Bronchial epithelial cell (primary cell): Measurements from ENCODE around the gene NUDT15. TPM values are rescaled to one million over a fixed set of nuclear protein-coding genes. Genes with fewer than 3 reads are reported as not detected.

Source experiments
- DNase-seq: peaks from one replicate; pipeline ENCODE4 v3.0.0-alpha.2; 2010; ENCODE audit warnings: low read depth
- FAIRE-seq: peaks from 2 replicates; lab custom pipeline; 2011; peaks lifted over from hg19 to GRCh38; lab: Jason Lieb, UNC
- H3K27me3 ChIP-seq: 2 replicates; pipeline ENCODE4 v1.5.1; 2011; ENCODE audit warnings: low read length; ENCODE audit not compliant: control insufficient read depth, insufficient read depth
- H3K36me3 ChIP-seq: 2 replicates; pipeline ENCODE4 v1.5.1; 2011; ENCODE audit warnings: low read length; ENCODE audit not compliant: control insufficient read depth, insufficient read depth
- H3K4me3 ChIP-seq: 2 replicates; pipeline ENCODE4 v1.5.1; 2011; ENCODE audit warnings: mild to moderate bottlenecking, low read depth, low read length, control low read depth
- CTCF ChIP-seq: IDR thresholded peaks from 2 replicates; pipeline ENCODE4 v1.5.1; 2011; ENCODE audit warnings: mild to moderate bottlenecking, moderate library complexity, low read length, control low read depth, inconsistent platforms; ENCODE audit not compliant: insufficient read depth, severe bottlenecking
- total RNA-seq: library from RNA; depleted of rRNA; stranded (reverse); fragments of >200 nt; gene quantifications from 2 replicates; pipeline ENCODE4 v1.2.1, GENCODE V29; 2014

Gene NUDT15
- total RNA-seq, 1 donor from 2014 or later: 25.3 TPM

- TF ChIP-seq CTCF: no peak
- Histone ChIP-seq H3K27me3 (no peaks in the 10 kb centered on the region), H3K4me3 (no peak overlapping the region), H3K36me3 (no peaks in the 10 kb centered on the region)
- FAIRE-seq (no peak), DNase-seq (peak; percentile 90)
These were observed 28.2 kb upstream of the NUDT15 start for GRCh38 chr13:48009284-48009683.

- DNase-seq (no peak), FAIRE-seq (no peak)
- no peak for TF ChIP-seq CTCF
- no peaks in the 10 kb centered on the region for H3K27me3 ChIP-seq
- no peak overlapping the region for H3K4me3 ChIP-seq
- H3K36me3 ChIP-seq: no peaks in the 10 kb centered on the region
These were observed 26.8 kb upstream of the NUDT15 start for GRCh38 chr13:48010698-48011097.

DNA sequence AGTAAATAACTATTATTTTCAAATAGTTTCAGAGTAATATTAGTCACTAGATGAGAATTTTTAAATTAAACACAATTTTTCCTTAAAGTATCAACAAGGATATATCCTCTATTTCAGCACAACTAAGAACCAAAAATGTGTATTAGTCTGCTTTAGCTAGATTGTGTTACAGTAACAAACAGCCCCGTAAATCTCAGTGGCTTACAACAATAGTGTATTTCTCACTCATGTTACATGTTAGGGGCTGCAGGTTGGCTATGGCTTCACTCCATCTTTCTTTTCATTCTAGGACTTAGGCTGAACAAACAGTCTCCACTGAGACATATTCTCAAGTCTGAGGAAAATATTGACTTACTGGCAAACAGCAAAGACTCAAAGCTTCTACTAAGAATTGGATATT, 24.9 kb upstream of the NUDT15 start:
- H3K27me3 ChIP-seq: no peaks in the 10 kb centered on the region
- H3K4me3 ChIP-seq: no peak overlapping the region
- no peak for TF ChIP-seq CTCF
- H3K36me3 ChIP-seq: no peaks in the 10 kb centered on the region
- no peak for DNase-seq
- no peak for FAIRE-seq

GRCh38 chr13:48014359-48014758, 23.2 kb upstream of the NUDT15 start:
- DNase-seq: peak; percentile 81
- no peak overlapping the region for H3K4me3 ChIP-seq
- no peaks in the 10 kb centered on the region for H3K36me3 ChIP-seq
- no peaks in the 10 kb centered on the region for H3K27me3 ChIP-seq
- TF ChIP-seq CTCF: no peak
- FAIRE-seq: peak; percentile 13

DNA sequence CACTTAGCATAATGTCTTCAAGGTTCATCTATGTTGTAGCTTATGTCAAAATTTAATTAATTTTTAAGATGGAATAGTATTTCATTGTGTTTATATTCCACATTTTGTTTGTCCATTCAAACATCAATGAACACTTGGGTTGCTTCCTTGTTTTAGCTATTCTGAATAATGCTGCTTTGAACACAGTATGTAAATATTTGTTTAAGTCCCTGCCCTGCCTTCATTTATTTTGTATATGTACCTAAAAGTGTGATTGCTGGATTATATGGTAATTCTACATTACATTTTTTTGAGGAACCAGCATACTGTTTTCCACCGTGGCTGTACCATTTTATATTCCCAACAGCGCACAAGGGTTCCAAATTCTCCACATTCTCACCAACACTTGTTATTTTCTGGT, 18.9 kb upstream of the NUDT15 start:
- no peak overlapping the region for H3K4me3 ChIP-seq
- FAIRE-seq (no peak), DNase-seq (no peak)
- TF ChIP-seq CTCF: no peak
- H3K36me3 ChIP-seq: no peaks in the 10 kb centered on the region
- no peaks in the 10 kb centered on the region for H3K27me3 ChIP-seq

- FAIRE-seq (no peak), DNase-seq (no peak)
- no peaks in the 10 kb centered on the region for H3K27me3 ChIP-seq
- no peaks in the 10 kb centered on the region for H3K36me3 ChIP-seq
- TF ChIP-seq CTCF: no peak
- H3K4me3 ChIP-seq: no peak overlapping the region
These were observed 17.7 kb upstream of the NUDT15 start for GRCh38 chr13:48019796-48020195.
